ENCODE results near the gene CFAP58.
A peak's percentile ranks its signal among the peaks of the same experiment; 100 is the strongest.

The CFAP58 gene

GRCh38 chr10:104336821-104337467, 16.7 kb upstream of the CFAP58 start:
- DNase-seq (ENCODE audit: low read depth) = peak; percentile 72

- DNase-seq (ENCODE audit: low read depth) = no peak
Measured at GRCh38 chr10:104337521-104337984, 16.1 kb upstream of the CFAP58 start.

DNA sequence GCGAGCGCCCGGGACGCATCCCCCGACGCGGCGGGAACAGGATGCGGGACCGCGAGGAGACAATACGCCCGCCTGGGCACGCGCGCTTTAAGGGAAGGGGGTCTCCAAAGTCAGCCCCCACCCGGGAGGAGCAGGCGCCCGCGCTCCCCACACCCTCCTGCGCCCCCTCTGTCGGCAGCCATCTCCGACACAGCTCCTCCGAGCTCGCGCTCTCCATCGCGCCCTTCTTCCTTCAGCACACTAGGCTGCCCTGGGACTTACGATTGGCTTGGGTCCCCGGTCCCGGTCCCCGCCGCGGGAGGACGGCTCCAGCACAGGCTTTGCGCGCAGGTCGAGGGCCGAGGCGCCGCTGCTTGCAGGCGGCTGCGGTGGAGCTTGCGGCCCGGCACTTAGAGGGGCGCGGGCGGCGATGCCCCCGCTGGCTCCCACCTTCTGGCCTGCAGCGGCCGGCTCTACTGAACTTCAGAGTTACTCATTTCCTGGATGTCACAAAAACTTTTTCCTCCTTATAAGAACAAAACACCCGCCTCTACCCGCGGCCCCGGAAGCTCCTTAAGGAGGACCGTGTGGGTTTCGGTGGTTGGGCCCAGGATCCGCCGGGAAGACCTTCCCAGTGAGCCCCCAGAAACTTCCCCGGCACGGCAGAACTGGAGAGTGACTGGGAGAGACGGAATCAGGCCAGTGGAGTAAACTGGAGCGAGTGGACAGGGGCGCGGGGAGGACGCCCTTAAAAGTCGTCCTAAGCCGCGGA, 15.5 kb upstream of the CFAP58 start, which contains the start of gene ITPRIP:
TSS of gene ITPRIP (minus strand) at position 481 of the 751 bp plus-strand sequence. CDS start 22,414 bp downstream, outside the sequence.
- DNase-seq (ENCODE audit: low read depth) = no peak

DNA sequence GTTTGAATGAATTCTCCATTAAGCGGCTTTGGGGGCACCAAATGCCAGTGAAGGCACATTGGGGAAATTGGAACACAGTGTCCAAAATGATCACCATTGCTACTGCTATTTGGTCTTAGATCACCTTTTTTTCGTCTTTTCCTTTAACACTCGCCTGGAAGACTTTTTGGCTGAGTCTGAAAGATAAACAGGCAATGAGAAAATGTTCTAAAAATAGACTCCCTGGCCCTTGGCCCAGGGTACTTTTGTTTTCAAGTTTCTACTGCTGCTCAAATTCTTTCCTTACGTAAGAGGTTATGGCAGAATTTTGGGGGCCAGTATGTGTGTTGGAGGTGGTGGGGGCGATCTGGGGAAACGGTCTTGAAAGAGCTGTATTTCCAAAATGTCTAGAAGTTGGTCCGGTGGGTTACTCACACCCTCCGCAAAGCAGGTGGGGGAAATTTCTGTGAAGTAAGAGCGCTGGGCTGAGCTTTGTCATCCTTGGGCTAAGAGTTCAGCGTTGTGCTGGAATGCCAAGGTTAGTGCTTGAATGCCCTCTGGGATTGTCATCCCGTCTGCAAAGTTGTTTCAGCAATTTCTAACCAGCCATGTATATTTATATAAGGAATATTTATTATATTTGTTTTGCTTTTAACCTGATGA, 14.0 kb upstream of the CFAP58 start:
- DNase-seq (ENCODE audit: low read depth) = no peak

GRCh38 chr10:104340111-104340526, 13.5 kb upstream of the CFAP58 start:
- DNase-seq (ENCODE audit: low read depth) = no peak

GRCh38 chr10:104340641-104341040, 13.0 kb upstream of the CFAP58 start:
- DNase-seq (ENCODE audit: low read depth) = no peak

DNA sequence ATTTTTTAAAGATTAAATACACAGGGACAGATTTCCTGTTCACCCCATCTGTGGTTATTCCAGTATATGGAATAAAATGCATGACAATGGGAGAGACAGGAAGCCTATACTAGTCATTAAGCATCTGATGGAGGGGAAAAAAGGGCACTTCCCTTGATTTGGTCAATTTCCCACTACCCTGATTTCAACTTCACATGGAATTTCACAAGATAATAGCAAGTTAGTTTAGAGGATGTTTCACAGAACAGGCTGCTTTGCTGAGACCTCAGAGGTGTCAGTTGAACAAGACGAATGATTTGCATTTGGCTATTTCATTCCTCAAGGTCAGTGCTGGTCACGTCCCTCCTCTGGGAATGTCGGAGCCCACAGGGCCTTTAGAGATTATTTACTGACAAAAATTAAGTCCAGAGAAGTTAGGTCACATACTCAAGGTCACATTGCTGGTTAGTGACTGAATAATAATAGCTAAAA, 10.7 kb upstream of the CFAP58 start:
- no peak for DNase-seq (ENCODE audit: low read depth)

- no peak for DNase-seq (ENCODE audit: low read depth)
Measured at GRCh38 chr10:104344219-104344618, 9.4 kb upstream of the CFAP58 start.

- no peak for DNase-seq (ENCODE audit: low read depth)
Measured at GRCh38 chr10:104345515-104345914, 8.1 kb upstream of the CFAP58 start.

GRCh38 chr10:104345941-104346340, 7.7 kb upstream of the CFAP58 start:
- no peak for DNase-seq (ENCODE audit: low read depth)

GRCh38 chr10:104347295-104348045, 6.2 kb upstream of the CFAP58 start:
- DNase-seq (ENCODE audit: low read depth) = no peak

DNA sequence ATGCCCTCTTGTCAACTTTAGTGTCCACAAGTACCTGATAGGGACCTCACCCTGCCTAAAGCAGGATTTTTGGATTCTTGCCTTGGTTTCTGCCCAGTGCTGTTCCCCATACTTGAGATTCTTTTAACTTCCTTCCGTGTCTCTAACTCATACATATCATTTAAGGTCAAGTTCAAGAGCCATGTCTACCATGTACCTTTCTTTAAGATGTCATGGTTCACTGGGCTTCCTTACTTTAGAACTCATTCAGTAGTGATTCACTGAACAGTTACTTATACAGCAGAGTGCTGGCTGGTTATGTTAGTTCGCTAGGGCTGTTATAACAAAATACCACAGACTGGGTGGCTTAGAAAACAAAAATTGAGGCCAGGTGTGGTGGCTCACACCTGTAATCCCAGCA, 5.0 kb upstream of the CFAP58 start:
- no peak for DNase-seq (ENCODE audit: low read depth)

- DNase-seq (ENCODE audit: low read depth) = no peak
Measured at GRCh38 chr10:104349623-104350126, 4.0 kb upstream of the CFAP58 start.

GRCh38 chr10:104350127-104350635, 3.5 kb upstream of the CFAP58 start:
- no peak for DNase-seq (ENCODE audit: low read depth)

DNA sequence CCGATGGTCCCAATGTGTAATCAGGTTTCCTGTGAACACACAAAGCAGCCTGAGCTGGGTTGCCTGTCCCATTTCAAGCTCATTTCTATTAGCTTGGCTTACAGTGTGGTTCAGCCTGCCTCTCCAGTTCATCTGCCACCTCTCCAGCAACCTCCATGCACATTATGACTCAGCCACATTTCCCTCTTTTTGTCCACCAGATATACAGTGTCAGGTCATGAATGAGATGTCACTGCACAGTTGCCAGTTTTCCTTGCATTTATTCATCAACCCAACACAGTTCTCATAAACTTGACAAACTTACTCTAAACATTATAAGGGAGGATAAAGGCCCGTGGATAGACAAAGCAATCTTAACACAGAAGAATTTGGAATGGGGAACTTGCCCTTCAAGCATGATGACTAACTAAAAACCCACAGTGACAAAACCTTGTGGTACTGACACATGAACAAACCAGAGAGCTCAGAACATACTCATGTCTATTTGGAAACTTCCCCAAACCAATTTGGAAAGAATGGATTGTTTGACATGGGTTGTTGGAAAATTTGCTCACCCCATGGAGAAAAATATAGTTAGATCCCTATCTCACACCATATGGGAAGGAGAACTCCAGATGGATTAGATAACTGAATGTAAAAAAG, 2.5 kb upstream of the CFAP58 start:
- DNase-seq (ENCODE audit: low read depth) = peak; percentile 70

DNA sequence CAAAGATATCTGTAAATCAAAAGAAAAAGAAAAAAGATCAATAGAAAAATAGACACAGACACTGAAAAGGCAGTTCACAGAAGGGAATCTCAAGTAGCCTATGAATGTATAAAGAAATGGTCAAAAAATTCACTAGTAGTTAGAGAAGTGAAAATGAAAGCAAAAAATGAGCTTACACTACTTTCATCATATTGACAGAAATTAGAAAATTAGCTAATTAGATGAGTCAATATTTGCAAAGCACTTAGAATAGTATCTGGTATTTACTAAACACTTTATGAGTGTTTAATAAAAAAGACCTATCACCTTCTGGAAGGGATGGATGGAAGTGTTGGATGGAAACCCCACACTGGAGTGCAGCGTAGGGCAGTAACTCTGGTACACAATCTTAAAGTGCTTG, 1.7 kb upstream of the CFAP58 start:
- no peak for DNase-seq (ENCODE audit: low read depth)

DNA sequence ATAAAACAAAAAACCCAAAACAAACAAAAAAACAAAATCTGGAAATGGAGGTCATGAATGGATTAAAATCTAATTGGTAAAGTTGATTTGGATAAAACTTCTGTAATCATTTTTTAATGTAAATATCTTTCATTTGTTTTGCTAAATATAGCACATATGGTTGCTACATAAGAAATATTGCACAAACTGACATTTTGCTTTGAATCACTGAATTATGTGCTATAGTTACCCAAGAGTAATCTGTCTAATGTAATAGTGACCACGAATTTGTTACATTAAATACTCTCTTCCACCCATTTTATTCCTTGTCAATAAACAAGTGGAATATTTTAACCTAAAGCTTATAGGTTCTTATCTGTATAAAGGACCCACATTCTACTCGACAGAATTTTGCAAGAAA, 6.2 kb downstream of the CFAP58 start:
- DNase-seq (ENCODE audit: low read depth) = no peak

DNA sequence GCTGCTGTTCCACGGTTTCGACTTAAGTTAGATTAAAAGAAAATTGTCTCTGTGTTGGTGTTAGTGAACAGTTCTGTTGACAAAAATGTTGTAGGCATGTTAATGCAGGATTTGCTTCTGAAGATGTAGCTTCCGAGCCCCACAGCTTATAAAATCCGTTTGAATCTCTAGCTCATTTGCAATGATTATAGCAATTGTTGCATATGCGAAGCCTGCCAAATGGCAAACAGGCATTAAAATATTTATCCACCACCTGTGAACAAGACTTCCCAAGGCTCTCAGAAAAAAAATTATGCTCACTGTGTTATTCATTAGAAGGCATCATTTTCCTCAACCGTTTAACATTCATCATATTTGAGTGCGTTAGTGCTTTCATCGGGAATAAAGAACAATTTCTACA, 14.3 kb downstream of the CFAP58 start:
- no peak for DNase-seq (ENCODE audit: low read depth)

DNA sequence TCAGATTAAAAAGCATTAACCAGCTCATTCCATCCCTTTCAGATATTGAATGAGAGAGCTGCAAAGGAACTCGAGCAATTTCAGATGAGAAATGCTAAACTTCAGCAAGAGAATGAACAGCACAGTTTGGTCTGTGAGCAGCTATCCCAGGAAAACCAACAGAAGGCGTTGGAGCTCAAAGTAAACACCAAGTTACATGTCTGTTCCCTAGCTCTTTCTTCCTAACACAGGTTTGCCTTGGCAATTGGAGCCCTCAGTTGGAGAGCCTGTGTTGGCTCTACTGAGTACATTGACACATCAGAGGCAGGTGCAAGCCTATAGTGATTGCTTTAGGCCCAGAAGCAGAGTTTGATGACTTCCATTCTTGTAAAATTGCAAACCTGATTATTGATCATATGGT, 14.7 kb downstream of the CFAP58 start:
- no peak for DNase-seq (ENCODE audit: low read depth)

- DNase-seq (ENCODE audit: low read depth) = no peak
Measured at GRCh38 chr10:104371753-104372152, 18.1 kb downstream of the CFAP58 start.

DNA sequence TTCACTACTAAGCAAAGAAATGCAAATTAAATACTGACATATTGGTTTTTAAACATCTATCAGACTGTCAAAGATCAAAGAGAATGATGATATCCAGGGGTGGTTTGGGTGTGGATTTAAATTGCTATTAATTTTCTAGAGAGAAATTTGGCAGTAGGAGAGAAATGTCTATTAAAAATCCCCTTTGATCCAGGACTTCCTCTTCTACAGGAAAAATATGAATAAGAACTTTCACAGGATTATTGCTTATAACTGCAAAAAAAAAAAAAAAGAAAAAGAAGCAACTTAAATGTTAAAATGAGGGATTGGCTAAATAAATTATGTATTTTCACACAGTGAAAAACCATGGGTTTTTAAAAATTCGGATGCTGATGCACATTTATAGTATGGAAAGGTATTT, 21.0 kb downstream of the CFAP58 start:
- no peak for DNase-seq (ENCODE audit: low read depth)

Measured in GM04503 (cell line).